Neural cell (in vitro differentiated cells): ENCODE results near the gene MUC6.
"Not testable (repeated sequence)": the region's sequence is repeated elsewhere in the genome, so short reads cannot be mapped to it uniquely, and the experiment has no call there.

Experiments
- CTCF ChIP-seq: fragments of 450-650 bp; IDR thresholded peaks from 2 replicates; pipeline ENCODE4 v1.5.1; 2014; ENCODE audit warnings: antibody characterized with exemption, mild to moderate bottlenecking, moderate library complexity; ENCODE audit not compliant: poor library complexity, severe bottlenecking
- EP300 ChIP-seq: fragments of 450-650 bp; conservative IDR thresholded peaks from 2 replicates; pipeline ENCODE4 v1.6.1; 2014; ENCODE audit warnings: antibody characterized with exemption, mild to moderate bottlenecking, moderate library complexity; ENCODE audit not compliant: poor library complexity, severe bottlenecking
- EZH2 ChIP-seq: fragments of 200-600, 300-800 bp; shearing (Covaris generic), sonication (generic); IDR thresholded peaks from 2 replicates; pipeline ENCODE4 v1.6.1; 2014; ENCODE audit warnings: antibody characterized with exemption, low read length, borderline replicate concordance, mild to moderate bottlenecking; ENCODE audit not compliant: insufficient read depth, poor library complexity, severe bottlenecking
- POLR2AphosphoS5 ChIP-seq: IDR thresholded peaks from 2 replicates; pipeline ENCODE4 v1.6.1; 2012
- RAD21 ChIP-seq: fragments of 450-650 bp; conservative IDR thresholded peaks from 2 replicates; pipeline ENCODE4 v1.6.1; 2014; ENCODE audit warnings: antibody characterized with exemption, mild to moderate bottlenecking, moderate library complexity
- REST ChIP-seq: IDR thresholded peaks from 2 replicates; pipeline ENCODE4 v1.6.1; 2012; ENCODE audit warnings: borderline replicate concordance
- TAF1 ChIP-seq: IDR thresholded peaks from 2 replicates; pipeline ENCODE4 v1.6.1; 2012; ENCODE audit warnings: low read depth

- TF ChIP-seq POLR2AphosphoS5, CTCF, REST, EZH2, EP300, RAD21, TAF1: not testable (repeated sequence)
These were observed 19.9 kb downstream of the MUC6 start for GRCh38 chr11:1016610-1017126.
